Tibial artery (tissue), 4 donors: ENCODE data around the gene GPRC5B.

Source experiments
- DNase-seq, 2 donors: peaks; one replicate each; pipeline ENCODE4 v3.0.0-alpha.2; 2019
- H3K27ac ChIP-seq, 2 donors: fragments of 200-600 bp; sonication (generic) in 1 of 2; 1 replicate in 1 of 2; 2 replicates in 1 of 2; pipeline ENCODE4 v1.5.1; 2018 to 2019; ENCODE audit warnings: mild to moderate bottlenecking in 1 of 2
- H3K27me3 ChIP-seq, 2 donors: fragments of 200-600 bp; sonication (generic) in 1 of 2; one replicate each; pipeline versions ENCODE4 v1.5.1 to v1.6.0; 2016 to 2019
- H3K36me3 ChIP-seq, 3 donors: fragments of 200-600 bp; sonication (generic) in 2 of 3; one replicate each; pipeline ENCODE4 v1.5.1; 2016 to 2019; ENCODE audit warnings: mild to moderate bottlenecking in 2 of 3
- H3K4me1 ChIP-seq, 4 donors: fragments of 200-600 bp; sonication (generic) in 2 of 4; 1 replicate in 3 of 4; 2 replicates in 1 of 4; pipeline ENCODE4 v1.5.1; 2016 to 2019
- H3K4me3 ChIP-seq, 2 donors: fragments of 200-600 bp; sonication (generic) in 1 of 2; 1 replicate in 1 of 2; 2 replicates in 1 of 2; pipeline ENCODE4 v1.5.1; 2018 to 2019; ENCODE audit warnings: mild to moderate bottlenecking in 2 of 2
- H3K9me3 ChIP-seq, 3 donors: fragments of 200-600 bp; sonication (generic) in 1 of 3; one replicate each; pipeline ENCODE4 v1.5.1; 2016 to 2019
- CTCF ChIP-seq, 2 experiments: fragments of 200-600 bp in 1 of 2; fragments of 450-650 bp in 1 of 2; IDR thresholded peaks; one replicate each; pipeline ENCODE4 v1.5.1; 2017 to 2019; ENCODE audit warnings: antibody characterized with exemption in 2 of 2, mild to moderate bottlenecking in 1 of 2, moderate library complexity in 1 of 2
- intact Hi-C: fragments of 100-400 bp; cut with DNase I; formaldehyde crosslinking; loops from one replicate; pipeline ENCODE4 v1.15.0; 2023; ENCODE audit warnings: low total_unique reads

Gene GPRC5B

GRCh38 chr16:19844945-19845641 is 39.6 kb downstream of the GPRC5B start:
- Histone ChIP-seq H3K4me1 (no peaks in the 10 kb centered on the region), H3K9me3 (no peaks in the 10 kb centered on the region), H3K27me3 (no peaks in the 10 kb centered on the region), H3K4me3 (no peak overlapping the region), H3K27ac (no peak overlapping the region), H3K36me3 (no peaks in the 10 kb centered on the region)
- no peak for DNase-seq
- intact Hi-C loops = no loop called here
- no peak for TF ChIP-seq CTCF (IDR thresholded peaks at IDR 0.05)

GRCh38 chr16:19843371-19843770 is 41.3 kb downstream of the GPRC5B start:
- H3K36me3 ChIP-seq = no peaks in the 10 kb centered on the region
- no peaks in the 10 kb centered on the region for H3K4me1 ChIP-seq
- no peak for TF ChIP-seq CTCF (IDR thresholded peaks at IDR 0.05)
- no peak overlapping the region for H3K27ac ChIP-seq
- no peaks in the 10 kb centered on the region for H3K9me3 ChIP-seq
- no peak for DNase-seq
- H3K27me3 ChIP-seq = no peaks in the 10 kb centered on the region
- intact Hi-C loops = no loop called here
- no peak overlapping the region for H3K4me3 ChIP-seq

GRCh38 chr16:19842426-19843157 is 42.1 kb downstream of the GPRC5B start:
- no peaks in the 10 kb centered on the region for H3K27me3 ChIP-seq
- no peak overlapping the region for H3K27ac ChIP-seq
- H3K4me3 ChIP-seq = no peak overlapping the region
- no peak for DNase-seq
- no peaks in the 10 kb centered on the region for H3K4me1 ChIP-seq
- no peaks in the 10 kb centered on the region for H3K36me3 ChIP-seq
- intact Hi-C loops = no loop called here
- TF ChIP-seq CTCF (IDR thresholded peaks at IDR 0.05) = no peak
- H3K9me3 ChIP-seq = no peaks in the 10 kb centered on the region

- Histone ChIP-seq H3K27ac (no peak overlapping the region), H3K4me1 (no peaks in the 10 kb centered on the region), H3K27me3 (no peaks in the 10 kb centered on the region), H3K4me3 (no peak overlapping the region), H3K9me3 (no peaks in the 10 kb centered on the region), H3K36me3 (no peaks in the 10 kb centered on the region)
- intact Hi-C loops = no loop called here
- DNase-seq = no peak
- no peak for TF ChIP-seq CTCF (IDR thresholded peaks at IDR 0.05)
Observed at GRCh38 chr16:19841184-19841583, 43.5 kb downstream of the GPRC5B start.

GRCh38 chr16:19840524-19841110 is 44.0 kb downstream of the GPRC5B start:
- Histone ChIP-seq H3K4me1 (no peaks in the 10 kb centered on the region), H3K27ac (no peak overlapping the region), H3K27me3 (no peaks in the 10 kb centered on the region), H3K36me3 (no peaks in the 10 kb centered on the region), H3K4me3 (no peak overlapping the region), H3K9me3 (no peaks in the 10 kb centered on the region)
- no peak for DNase-seq
- intact Hi-C loops = no loop called here
- TF ChIP-seq CTCF (IDR thresholded peaks at IDR 0.05) = no peak
